Keratinocyte (primary cell): Measurements from ENCODE around the gene CLEC16A. TPM values are rescaled to one million over a fixed set of nuclear protein-coding genes. Genes with fewer than 3 reads are reported as not detected.

Experiments used
- DNase-seq: peaks from one replicate; pipeline ENCODE4 v3.0.0-alpha.2; 2011; ENCODE audit warnings: low read depth, missing footprints, low spot score
- FAIRE-seq: peaks from 2 replicates; lab custom pipeline; 2011; peaks lifted over from hg19 to GRCh38; lab: Jason Lieb, UNC
- H2AFZ ChIP-seq: 2 replicates; pipeline ENCODE4 v1.6.0; 2012; ENCODE audit warnings: low read length, control low read depth, inconsistent platforms; ENCODE audit not compliant: control insufficient read depth
- H3K27ac ChIP-seq: 2 replicates; pipeline ENCODE4 v1.5.1; 2011; ENCODE audit warnings: low read length; ENCODE audit not compliant: control insufficient read depth, insufficient read depth
- H3K27me3 ChIP-seq: 3 replicates; pipeline ENCODE4 v1.6.0; 2011; ENCODE audit warnings: low read length; ENCODE audit not compliant: control insufficient read depth, insufficient read depth; ENCODE audit errors: extremely low read depth
- H3K36me3 ChIP-seq, 2 experiments: 2 replicates in 1 of 2; 3 replicates in 1 of 2; pipeline ENCODE4 v1.5.1; 2011; ENCODE audit warnings: low read length in 2 of 2, mild to moderate bottlenecking in 1 of 2; ENCODE audit not compliant: control insufficient read depth in 2 of 2, insufficient read depth in 2 of 2; ENCODE audit errors: extremely low read depth in 1 of 2
- H3K4me1 ChIP-seq: 3 replicates; pipeline ENCODE4 v1.5.1; 2011; ENCODE audit warnings: low read length; ENCODE audit not compliant: control insufficient read depth, insufficient read depth; ENCODE audit errors: extremely low read depth
- H3K4me2 ChIP-seq: 3 replicates; pipeline ENCODE4 v1.6.0; 2011; ENCODE audit warnings: low read depth, low read length; ENCODE audit not compliant: control insufficient read depth, insufficient read depth; ENCODE audit errors: extremely low read depth
- H3K4me3 ChIP-seq, 3 experiments: fragments of 200-600 bp in 1 of 3; sonication (generic) in 1 of 3; 2 replicates in 2 of 3; 3 replicates in 1 of 3; pipeline ENCODE4 v1.5.1; 2011 to 2016; ENCODE audit warnings: low read length in 3 of 3, mild to moderate bottlenecking in 3 of 3, control low read depth in 2 of 3, inconsistent platforms in 1 of 3, low read depth in 1 of 3, mixed read lengths in 1 of 3, mixed run types in 1 of 3, moderate library complexity in 1 of 3; ENCODE audit not compliant: control insufficient read depth in 2 of 3, insufficient read depth in 2 of 3; ENCODE audit errors: extremely low read depth in 1 of 3
- H3K79me2 ChIP-seq: 2 replicates; pipeline ENCODE4 v1.6.0; 2012; ENCODE audit warnings: low read length; ENCODE audit not compliant: control insufficient read depth, insufficient read depth
- H3K9ac ChIP-seq: 3 replicates; pipeline ENCODE4 v1.6.0; 2011; ENCODE audit warnings: low read length; ENCODE audit not compliant: control insufficient read depth, insufficient read depth; ENCODE audit errors: extremely low read depth
- H3K9me1 ChIP-seq: 3 replicates; pipeline ENCODE4 v1.6.0; 2011; ENCODE audit warnings: low read length; ENCODE audit not compliant: control insufficient read depth, insufficient read depth; ENCODE audit errors: extremely low read depth
- H3K9me3 ChIP-seq: 2 replicates; pipeline ENCODE4 v1.5.1; 2012; ENCODE audit warnings: low read depth, low read length; ENCODE audit not compliant: control insufficient read depth
- H4K20me1 ChIP-seq: 3 replicates; pipeline ENCODE4 v1.6.0; 2011; ENCODE audit warnings: low read length; ENCODE audit not compliant: control insufficient read depth, insufficient read depth; ENCODE audit errors: extremely low read depth
- EZH2 ChIP-seq: IDR thresholded peaks from one replicate; pipeline ENCODE4 v1.6.1; 2012; ENCODE audit warnings: inconsistent platforms, mild to moderate bottlenecking, low read length, moderate library complexity
- dilution Hi-C: fragments of 300-500 bp; cut with MboI; formaldehyde crosslinking; loops from one replicate; pipeline ENCODE4 v1.7.0; 2020; ENCODE audit warnings: low sequenced_read_pairs; ENCODE audit not compliant: extremely low pct_ligation_motif_present
- polyA plus RNA-seq, 5 experiments: library from polyadenylated mRNA; depleted of rRNA in 3 of 5; stranded (reverse) in 3 of 5; stranded (forward) in 1 of 5; unstranded in 1 of 5; fragments of >200 nt; gene quantifications; 1 replicate in 1 of 5; 2 replicates in 3 of 5; 3 replicates in 1 of 5; pipeline versions ENCODE4 v1.2.1 to v1.2.3, GENCODE V29; 2011 to 2012; ENCODE audit warnings: missing spikeins in 2 of 5, low read depth in 1 of 5, low replicate concordance in 1 of 5
- TF ChIP-seq, protein P1 (sequence below), 3 experiments: IDR thresholded peaks in 1 of 3; conservative IDR thresholded peaks in 1 of 3; optimal IDR thresholded peaks in 1 of 3; 2 replicates in 2 of 3; 3 replicates in 1 of 3; pipeline versions ENCODE3 to v1.5.1; 2011; ENCODE audit warnings: low read length in 3 of 3, mild to moderate bottlenecking in 3 of 3, moderate library complexity in 2 of 3, control low read depth in 1 of 3, inconsistent platforms in 1 of 3; ENCODE audit not compliant: insufficient read depth in 2 of 3; ENCODE audit errors: extremely low read depth in 1 of 3

CLEC16A gene
- polyA plus RNA-seq, 1 donor (not counting 4 experiments of a cell fraction or from before 2014, with no cell fraction given), result 9.5 TPM

GRCh38 chr16:10932959-10933710 lies 11.2 kb upstream of the CLEC16A start:
- Histone ChIP-seq H3K9me1 (no peaks in the 10 kb centered on the region), H3K9me3 (no peaks in the 10 kb centered on the region), H3K9ac (no peak overlapping the region), H3K4me3 (no peak overlapping the region), H3K27me3 (no peaks in the 10 kb centered on the region), H3K36me3 (peaks cover 12 to 19% of the 10 kb centered on the region in 2 experiments), H3K4me2 (no peak overlapping the region), H3K4me1 (peaks cover 5% of the 10 kb centered on the region), H3K27ac (no peak overlapping the region), H2AFZ (no peak overlapping the region), H3K79me2 (peaks cover 46% of the 10 kb centered on the region), H4K20me1 (peaks cover 13% of the 10 kb centered on the region)
- no peak for DNase-seq
- dilution Hi-C loops, result no loop called here
- no peak for FAIRE-seq
- no peak for TF ChIP-seq EZH2
- TF ChIP-seq, protein P1, sequence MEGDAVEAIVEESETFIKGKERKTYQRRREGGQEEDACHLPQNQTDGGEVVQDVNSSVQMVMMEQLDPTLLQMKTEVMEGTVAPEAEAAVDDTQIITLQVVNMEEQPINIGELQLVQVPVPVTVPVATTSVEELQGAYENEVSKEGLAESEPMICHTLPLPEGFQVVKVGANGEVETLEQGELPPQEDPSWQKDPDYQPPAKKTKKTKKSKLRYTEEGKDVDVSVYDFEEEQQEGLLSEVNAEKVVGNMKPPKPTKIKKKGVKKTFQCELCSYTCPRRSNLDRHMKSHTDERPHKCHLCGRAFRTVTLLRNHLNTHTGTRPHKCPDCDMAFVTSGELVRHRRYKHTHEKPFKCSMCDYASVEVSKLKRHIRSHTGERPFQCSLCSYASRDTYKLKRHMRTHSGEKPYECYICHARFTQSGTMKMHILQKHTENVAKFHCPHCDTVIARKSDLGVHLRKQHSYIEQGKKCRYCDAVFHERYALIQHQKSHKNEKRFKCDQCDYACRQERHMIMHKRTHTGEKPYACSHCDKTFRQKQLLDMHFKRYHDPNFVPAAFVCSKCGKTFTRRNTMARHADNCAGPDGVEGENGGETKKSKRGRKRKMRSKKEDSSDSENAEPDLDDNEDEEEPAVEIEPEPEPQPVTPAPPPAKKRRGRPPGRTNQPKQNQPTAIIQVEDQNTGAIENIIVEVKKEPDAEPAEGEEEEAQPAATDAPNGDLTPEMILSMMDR (optimal IDR thresholded peaks at IDR 0.05 in 1 of 3, IDR thresholded peaks at IDR 0.05 in 1 of 3, conservative IDR thresholded peaks at IDR 0.05 in 1 of 3; ENCODE audit: extremely low read depth in 1 of 3, insufficient read depth in 2 of 3, low read length in 3 of 3), result no peak

- H3K4me2 ChIP-seq, result no peak overlapping the region
- H3K79me2 ChIP-seq, result peaks cover 53% of the 10 kb centered on the region
- peaks cover 9% of the 10 kb centered on the region for H3K4me1 ChIP-seq
- H3K27me3 ChIP-seq, result no peaks in the 10 kb centered on the region
- no peaks in the 10 kb centered on the region for H3K9me1 ChIP-seq
- H3K27ac ChIP-seq, result no peak overlapping the region
- TF ChIP-seq EZH2, result no peak
- TF ChIP-seq, protein P1 (optimal IDR thresholded peaks at IDR 0.05 in 1 of 3, IDR thresholded peaks at IDR 0.05 in 1 of 3, conservative IDR thresholded peaks at IDR 0.05 in 1 of 3; ENCODE audit: extremely low read depth in 1 of 3, insufficient read depth in 2 of 3, low read length in 3 of 3), result no peak
- H2AFZ ChIP-seq, result no peak overlapping the region
- dilution Hi-C loops, result no loop called here
- H3K9me3 ChIP-seq, result no peaks in the 10 kb centered on the region
- no peak overlapping the region for H3K4me3 ChIP-seq
- H3K9ac ChIP-seq, result no peak overlapping the region
- peaks cover 14% of the 10 kb centered on the region for H4K20me1 ChIP-seq
- no peak for FAIRE-seq
- peaks cover 12 to 23% of the 10 kb centered on the region in 2 experiments for H3K36me3 ChIP-seq
- no peak for DNase-seq
Observed at GRCh38 chr16:10933865-10934264, 10.5 kb upstream of the CLEC16A start.
